ENCODE data around the gene BPIFB1.

BPIFB1 gene

GRCh38 chr20:33337531-33338165, 54.6 kb downstream of the BPIFB1 start:
- H3K4me2 ChIP-seq (ENCODE audit: low read depth, low read length, poor library complexity, severe bottlenecking): no peak overlapping the region
- H3K27ac ChIP-seq (ENCODE audit: low read depth, low read length): no peak overlapping the region
- no peak for TF ChIP-seq EZH2phosphoT487 (conservative IDR thresholded peaks at IDR 0.05; ENCODE audit: low read length)
- TF ChIP-seq, protein P1, sequence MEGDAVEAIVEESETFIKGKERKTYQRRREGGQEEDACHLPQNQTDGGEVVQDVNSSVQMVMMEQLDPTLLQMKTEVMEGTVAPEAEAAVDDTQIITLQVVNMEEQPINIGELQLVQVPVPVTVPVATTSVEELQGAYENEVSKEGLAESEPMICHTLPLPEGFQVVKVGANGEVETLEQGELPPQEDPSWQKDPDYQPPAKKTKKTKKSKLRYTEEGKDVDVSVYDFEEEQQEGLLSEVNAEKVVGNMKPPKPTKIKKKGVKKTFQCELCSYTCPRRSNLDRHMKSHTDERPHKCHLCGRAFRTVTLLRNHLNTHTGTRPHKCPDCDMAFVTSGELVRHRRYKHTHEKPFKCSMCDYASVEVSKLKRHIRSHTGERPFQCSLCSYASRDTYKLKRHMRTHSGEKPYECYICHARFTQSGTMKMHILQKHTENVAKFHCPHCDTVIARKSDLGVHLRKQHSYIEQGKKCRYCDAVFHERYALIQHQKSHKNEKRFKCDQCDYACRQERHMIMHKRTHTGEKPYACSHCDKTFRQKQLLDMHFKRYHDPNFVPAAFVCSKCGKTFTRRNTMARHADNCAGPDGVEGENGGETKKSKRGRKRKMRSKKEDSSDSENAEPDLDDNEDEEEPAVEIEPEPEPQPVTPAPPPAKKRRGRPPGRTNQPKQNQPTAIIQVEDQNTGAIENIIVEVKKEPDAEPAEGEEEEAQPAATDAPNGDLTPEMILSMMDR (IDR thresholded peaks at IDR 0.05; ENCODE audit: insufficient read depth, low read length, poor library complexity, severe bottlenecking): no peak

DNA sequence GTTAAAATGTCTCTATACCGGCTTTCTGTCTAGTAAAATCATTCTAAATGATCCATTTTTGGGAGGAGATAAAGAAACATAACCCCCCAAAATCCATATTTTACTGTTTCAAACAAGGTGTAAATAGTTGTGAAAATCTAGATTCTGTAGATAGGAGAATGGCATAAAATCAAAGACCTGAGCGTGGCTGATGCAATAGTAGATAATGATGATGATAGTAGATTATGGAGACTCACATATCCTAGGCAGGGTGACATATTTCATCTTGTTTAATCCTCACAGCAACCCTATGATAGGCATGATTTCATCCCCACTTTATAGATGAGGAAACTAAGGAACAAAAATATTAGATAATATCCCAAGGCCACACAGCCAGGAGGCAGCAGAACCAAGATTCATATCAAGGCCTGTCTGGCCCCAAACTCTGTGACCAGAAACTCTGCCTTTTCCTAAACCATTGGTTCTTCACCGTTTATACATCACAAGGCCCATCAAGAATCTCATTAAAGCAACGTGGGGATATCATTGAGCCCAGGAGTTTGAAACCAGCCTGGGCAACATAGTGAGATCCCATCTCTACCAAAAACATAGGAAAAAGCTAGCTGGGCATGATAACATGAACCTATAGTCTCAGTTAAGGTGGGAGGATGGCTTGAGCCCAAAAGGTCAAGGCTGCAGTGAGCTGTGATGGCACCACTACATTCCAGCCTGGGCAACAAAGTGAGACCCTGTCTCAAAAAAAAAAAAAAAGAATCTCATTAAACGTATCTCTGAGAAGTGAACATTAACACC, 55.6 kb downstream of the BPIFB1 start:
- no peaks in the 10 kb centered on the region for H3K9me3 ChIP-seq (ENCODE audit: insufficient read depth, low read length)
- no peak overlapping the region for H2AFZ ChIP-seq (ENCODE audit: low read depth, low read length, severe bottlenecking)
- H3K4me2 ChIP-seq (ENCODE audit: low read depth, low read length, poor library complexity, severe bottlenecking): no peak overlapping the region
- H3K9ac ChIP-seq (ENCODE audit: low read length): no peak overlapping the region
- TF ChIP-seq, protein P1 (IDR thresholded peaks at IDR 0.05; ENCODE audit: insufficient read depth, low read length, poor library complexity, severe bottlenecking): no peak
- TF ChIP-seq EZH2phosphoT487 (conservative IDR thresholded peaks at IDR 0.05; ENCODE audit: low read length): no peak
- H3F3A ChIP-seq (ENCODE audit: insufficient read depth): no peaks in the 10 kb centered on the region
- H4K20me1 ChIP-seq (ENCODE audit: low read depth, low read length): no peaks in the 10 kb centered on the region; the same call in 1 of the 2 replicates
- H3K9me2 ChIP-seq (replicated peaks; ENCODE audit: insufficient read depth, low read length): no peaks in the 10 kb centered on the region
- H3K27ac ChIP-seq (ENCODE audit: low read depth, low read length): no peak overlapping the region
- H3K4me3 ChIP-seq (ENCODE audit: insufficient read depth, low read length, poor library complexity, severe bottlenecking): no peak overlapping the region
- no peaks in the 10 kb centered on the region for H3K27me3 ChIP-seq (ENCODE audit: low read length)
- H3K79me2 ChIP-seq (ENCODE audit: insufficient read depth, low read length): no peaks in the 10 kb centered on the region
- no peaks in the 10 kb centered on the region for H3K36me3 ChIP-seq (ENCODE audit: low read length)

More at GRCh38 chr20:33337531-33338165, 54.6 kb downstream of the BPIFB1 start:
- Histone ChIP-seq H3K36me3 (ENCODE audit: low read length) (no peaks in the 10 kb centered on the region), H3K9me3 (ENCODE audit: insufficient read depth, low read length) (no peaks in the 10 kb centered on the region), H3K9me2 (replicated peaks; ENCODE audit: insufficient read depth, low read length) (no peaks in the 10 kb centered on the region), H3K4me3 (ENCODE audit: insufficient read depth, low read length, poor library complexity, severe bottlenecking) (no peak overlapping the region), H3K79me2 (ENCODE audit: insufficient read depth, low read length) (no peaks in the 10 kb centered on the region), H3F3A (ENCODE audit: insufficient read depth) (no peaks in the 10 kb centered on the region), H2AFZ (ENCODE audit: low read depth, low read length, severe bottlenecking) (no peak overlapping the region), H3K27me3 (ENCODE audit: low read length) (no peaks in the 10 kb centered on the region), H4K20me1 (ENCODE audit: low read depth, low read length) (no peaks in the 10 kb centered on the region; the same call in 1 of the 2 replicates), H3K9ac (ENCODE audit: low read length) (no peak overlapping the region)

GRCh38 chr20:33339515-33340058, 56.6 kb downstream of the BPIFB1 start:
- H3K9me2 ChIP-seq (replicated peaks; ENCODE audit: insufficient read depth, low read length): no peaks in the 10 kb centered on the region
- H3K27ac ChIP-seq (ENCODE audit: low read depth, low read length): no peak overlapping the region
- H4K20me1 ChIP-seq (ENCODE audit: low read depth, low read length): no peaks in the 10 kb centered on the region; the same call in 1 of the 2 replicates
- H3F3A ChIP-seq (ENCODE audit: insufficient read depth): no peaks in the 10 kb centered on the region
- no peaks in the 10 kb centered on the region for H3K79me2 ChIP-seq (ENCODE audit: insufficient read depth, low read length)
- H3K4me2 ChIP-seq (ENCODE audit: low read depth, low read length, poor library complexity, severe bottlenecking): no peak overlapping the region
- H2AFZ ChIP-seq (ENCODE audit: low read depth, low read length, severe bottlenecking): no peak overlapping the region
- H3K36me3 ChIP-seq (ENCODE audit: low read length): no peaks in the 10 kb centered on the region
- H3K27me3 ChIP-seq (ENCODE audit: low read length): no peaks in the 10 kb centered on the region
- TF ChIP-seq, protein P1 (IDR thresholded peaks at IDR 0.05; ENCODE audit: insufficient read depth, low read length, poor library complexity, severe bottlenecking): no peak
- TF ChIP-seq EZH2phosphoT487 (conservative IDR thresholded peaks at IDR 0.05; ENCODE audit: low read length): no peak
- no peaks in the 10 kb centered on the region for H3K9me3 ChIP-seq (ENCODE audit: insufficient read depth, low read length)
- H3K4me3 ChIP-seq (ENCODE audit: insufficient read depth, low read length, poor library complexity, severe bottlenecking): no peak overlapping the region
- H3K9ac ChIP-seq (ENCODE audit: low read length): no peak overlapping the region
